BLaER1 (cell line): Measurements from ENCODE around the gene COL18A1.

Experiments used
- H3K27ac ChIP-seq: shearing (Covaris generic); formaldehyde crosslinking; 2 replicates; pipeline ENCODE4 v1.8.1; 2022
- H3K27me3 ChIP-seq: shearing (Covaris generic); formaldehyde crosslinking; 2 replicates; pipeline ENCODE4 v1.8.1; 2022
- H3K36me3 ChIP-seq: shearing (Covaris generic); formaldehyde crosslinking; 2 replicates; pipeline ENCODE4 v1.8.1; 2022
- H3K4me1 ChIP-seq: shearing (Covaris generic); formaldehyde crosslinking; 2 replicates; pipeline ENCODE4 v1.8.1; 2022
- H3K4me2 ChIP-seq: shearing (Covaris generic); formaldehyde crosslinking; 2 replicates; pipeline ENCODE4 v1.8.1; 2022
- H3K4me3 ChIP-seq: shearing (Covaris generic); formaldehyde crosslinking; 2 replicates; pipeline ENCODE4 v1.8.1; 2022
- H3K9ac ChIP-seq: shearing (Covaris generic); formaldehyde crosslinking; 2 replicates; pipeline ENCODE4 v1.8.1; 2022
- H3K9me3 ChIP-seq: shearing (Covaris generic); formaldehyde crosslinking; 2 replicates; pipeline ENCODE4 v1.8.1; 2022
- H4K20me1 ChIP-seq: shearing (Covaris generic); formaldehyde crosslinking; 2 replicates; pipeline ENCODE4 v1.8.1; 2022
- Cebpa-rat ChIP-seq: shearing (Covaris generic); IDR thresholded peaks from 2 replicates; pipeline ENCODE4 v1.8.1; 2022

COL18A1 gene

GRCh38 chr21:45376459-45377324 is 28.3 kb upstream of the COL18A1 start:
- Histone ChIP-seq H3K4me2 (no peak overlapping the region), H4K20me1 (no peaks in the 10 kb centered on the region), H3K9me3 (peaks cover 10% of the 10 kb centered on the region; the same call in 1 of the 2 replicates), H3K4me3 (no peak overlapping the region), H3K36me3 (no peaks in the 10 kb centered on the region), H3K4me1 (peaks cover 23% of the 10 kb centered on the region), H3K9ac (no peak overlapping the region), H3K27me3 (peaks cover 7% of the 10 kb centered on the region; the same call in 1 of the 2 replicates), H3K27ac (no peak overlapping the region)
- TF ChIP-seq Cebpa-rat, result no peak

- peaks cover 18% of the 10 kb centered on the region for H3K4me1 ChIP-seq
- no peak for TF ChIP-seq Cebpa-rat
- H3K9me3 ChIP-seq, result peaks cover 10% of the 10 kb centered on the region; the same call in 1 of the 2 replicates
- no peak overlapping the region for H3K9ac ChIP-seq
- H3K4me2 ChIP-seq, result no peak overlapping the region
- no peaks in the 10 kb centered on the region for H4K20me1 ChIP-seq
- H3K4me3 ChIP-seq, result no peak overlapping the region
- H3K27me3 ChIP-seq, result peaks cover 7% of the 10 kb centered on the region; the same call in 1 of the 2 replicates
- H3K36me3 ChIP-seq, result no peaks in the 10 kb centered on the region
- no peak overlapping the region for H3K27ac ChIP-seq
Measured at GRCh38 chr21:45377325-45377709, 27.6 kb upstream of the COL18A1 start.

- Histone ChIP-seq H3K27me3 (peaks cover 7% of the 10 kb centered on the region; the same call in 1 of the 2 replicates), H3K27ac (no peak overlapping the region), H3K4me3 (no peak overlapping the region), H3K36me3 (no peaks in the 10 kb centered on the region), H3K4me2 (no peak overlapping the region), H3K9ac (no peak overlapping the region), H3K4me1 (peaks cover 16% of the 10 kb centered on the region), H4K20me1 (no peaks in the 10 kb centered on the region), H3K9me3 (peaks cover 10% of the 10 kb centered on the region; the same call in 1 of the 2 replicates)
- no peak for TF ChIP-seq Cebpa-rat
Measured at GRCh38 chr21:45377866-45378257, 27.1 kb upstream of the COL18A1 start.

- H3K27me3 ChIP-seq, result peaks cover 11% of the 10 kb centered on the region; the same call in 1 of the 2 replicates
- H3K9me3 ChIP-seq, result peaks cover 10% of the 10 kb centered on the region; the same call in 1 of the 2 replicates
- H3K9ac ChIP-seq, result no peak overlapping the region
- H3K36me3 ChIP-seq, result no peaks in the 10 kb centered on the region
- H3K4me3 ChIP-seq, result no peak overlapping the region
- no peak overlapping the region for H3K4me2 ChIP-seq
- no peak for TF ChIP-seq Cebpa-rat
- peaks cover 16% of the 10 kb centered on the region for H3K4me1 ChIP-seq
- H3K27ac ChIP-seq, result no peak overlapping the region
- no peaks in the 10 kb centered on the region for H4K20me1 ChIP-seq
Measured at GRCh38 chr21:45378258-45378966, 26.6 kb upstream of the COL18A1 start.

- peaks cover 19% of the 10 kb centered on the region; the same call in 1 of the 2 replicates for H3K27me3 ChIP-seq
- H3K4me3 ChIP-seq, result no peak overlapping the region
- no peak for TF ChIP-seq Cebpa-rat
- H3K9me3 ChIP-seq, result peaks cover 10% of the 10 kb centered on the region; the same call in 1 of the 2 replicates
- H3K9ac ChIP-seq, result no peak overlapping the region
- H3K4me2 ChIP-seq, result no peak overlapping the region
- H3K4me1 ChIP-seq, result peaks cover 16% of the 10 kb centered on the region
- no peak overlapping the region for H3K27ac ChIP-seq
- H4K20me1 ChIP-seq, result no peaks in the 10 kb centered on the region
- H3K36me3 ChIP-seq, result no peaks in the 10 kb centered on the region
Measured at GRCh38 chr21:45379171-45379900, 25.6 kb upstream of the COL18A1 start.

- Histone ChIP-seq H3K27me3 (peaks cover 19% of the 10 kb centered on the region; the same call in 1 of the 2 replicates), H3K4me2 (no peak overlapping the region), H3K9ac (no peak overlapping the region), H3K36me3 (no peaks in the 10 kb centered on the region), H3K9me3 (peaks cover 10% of the 10 kb centered on the region; the same call in 1 of the 2 replicates), H3K27ac (no peak overlapping the region), H4K20me1 (no peaks in the 10 kb centered on the region), H3K4me1 (peaks cover 16% of the 10 kb centered on the region), H3K4me3 (no peak overlapping the region)
- no peak for TF ChIP-seq Cebpa-rat
Measured at GRCh38 chr21:45379901-45380330, 25.0 kb upstream of the COL18A1 start.

- Histone ChIP-seq H3K9ac (no peak overlapping the region), H3K4me3 (no peak overlapping the region), H3K36me3 (no peaks in the 10 kb centered on the region), H4K20me1 (no peaks in the 10 kb centered on the region), H3K4me2 (no peak overlapping the region), H3K27me3 (peaks cover 19% of the 10 kb centered on the region; the same call in 1 of the 2 replicates), H3K9me3 (peaks cover 10% of the 10 kb centered on the region; the same call in 1 of the 2 replicates), H3K4me1 (peaks cover 16% of the 10 kb centered on the region), H3K27ac (no peak overlapping the region)
- no peak for TF ChIP-seq Cebpa-rat
Measured at GRCh38 chr21:45380566-45380965, 24.4 kb upstream of the COL18A1 start.

GRCh38 chr21:45381036-45381787 is 23.8 kb upstream of the COL18A1 start:
- no peak overlapping the region for H3K4me2 ChIP-seq
- no peak overlapping the region for H3K4me3 ChIP-seq
- peaks cover 19% of the 10 kb centered on the region; the same call in 1 of the 2 replicates for H3K27me3 ChIP-seq
- no peak overlapping the region for H3K27ac ChIP-seq
- no peaks in the 10 kb centered on the region for H4K20me1 ChIP-seq
- TF ChIP-seq Cebpa-rat, result no peak
- no peak overlapping the region for H3K9ac ChIP-seq
- H3K9me3 ChIP-seq, result peaks cover 10% of the 10 kb centered on the region; the same call in 1 of the 2 replicates
- H3K36me3 ChIP-seq, result no peaks in the 10 kb centered on the region
- H3K4me1 ChIP-seq, result peaks cover 18% of the 10 kb centered on the region
